K562 (cell line): ENCODE data around the gene RAB7A.

ENCODE experiments used
- CEBPB ChIP-seq: fragments of 450-650 bp; IDR thresholded peaks from 2 replicates; pipeline ENCODE4 v1.6.1; 2016; ENCODE audit warnings: missing genetic modification characterization, missing compliant biosample characterization
- CREB5 ChIP-seq: fragments of 250-450 bp; sonication (Bioruptor Pico); IDR thresholded peaks from 2 replicates; pipeline ENCODE4 v1.5.0; 2020; ENCODE audit warnings: mild to moderate bottlenecking
- DLX4 ChIP-seq: fragments of 250-450 bp; sonication (Bioruptor Pico); IDR thresholded peaks from 2 replicates; pipeline ENCODE4 v1.6.1; 2021; ENCODE audit warnings: mild to moderate bottlenecking
- HCFC1 ChIP-seq: IDR thresholded peaks from 2 replicates; pipeline ENCODE4 v1.6.1; 2012; ENCODE audit warnings: low read depth, low read length, improper control_type of control experiment
- RBM22 ChIP-seq: fragments of 200-400 bp; formaldehyde crosslinking; IDR thresholded peaks from 2 replicates; pipeline ENCODE4 v1.6.1; 2018; ENCODE audit warnings: low read length, low read depth; ENCODE audit not compliant: poor library complexity, severe bottlenecking
- XRCC4 ChIP-seq: IDR thresholded peaks from one replicate; pipeline ENCODE4 v1.6.1; 2011; ENCODE audit not compliant: insufficient read depth, insufficient read length; ENCODE audit errors: extremely low read depth
- ZNF644 ChIP-seq: fragments of 200-800 bp; sonication (Bioruptor generic); IDR thresholded peaks from 2 replicates; pipeline ENCODE4 v1.6.1; 2016; ENCODE audit warnings: low read depth, missing genetic modification characterization, missing compliant biosample characterization
- TF ChIP-seq, protein P1 (sequence below): fragments of 450-650 bp; formaldehyde crosslinking; IDR thresholded peaks from 2 replicates; pipeline ENCODE4 v1.4.0; 2022; ENCODE audit warnings: missing genetic modification characterization

GRCh38 chr3:128794067-128794768 lies 68.2 kb downstream of the RAB7A start:
- no peak for TF ChIP-seq HCFC1
- no peak for TF ChIP-seq DLX4
- TF ChIP-seq CREB5: no peak
- TF ChIP-seq XRCC4: no peak
- TF ChIP-seq CEBPB (tag): no peak
- no peak for TF ChIP-seq RBM22
- TF ChIP-seq ZNF644 (tag): no peak
- TF ChIP-seq, protein P1, sequence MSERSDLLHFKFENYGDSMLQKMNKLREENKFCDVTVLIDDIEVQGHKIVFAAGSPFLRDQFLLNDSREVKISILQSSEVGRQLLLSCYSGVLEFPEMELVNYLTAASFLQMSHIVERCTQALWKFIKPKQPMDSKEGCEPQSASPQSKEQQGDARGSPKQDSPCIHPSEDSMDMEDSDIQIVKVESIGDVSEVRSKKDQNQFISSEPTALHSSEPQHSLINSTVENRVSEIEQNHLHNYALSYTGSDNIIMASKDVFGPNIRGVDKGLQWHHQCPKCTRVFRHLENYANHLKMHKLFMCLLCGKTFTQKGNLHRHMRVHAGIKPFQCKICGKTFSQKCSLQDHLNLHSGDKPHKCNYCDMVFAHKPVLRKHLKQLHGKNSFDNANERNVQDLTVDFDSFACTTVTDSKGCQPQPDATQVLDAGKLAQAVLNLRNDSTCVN (CRISPR knock-in tag): no peak
